BJ (cell line): ENCODE measurements around the gene LMO2. TPM values are rescaled to one million over a fixed set of nuclear protein-coding genes. Genes with fewer than 3 reads are reported as not detected.

Source experiments
- CTCF ChIA-PET: fragments of 350-600 bp; formaldehyde crosslinking; extraction: SDS; loops from one replicate; lab custom pipeline; 2021; ENCODE audit warnings: antibody characterized with exemption, inconsistent platforms; lab: Yijun Ruan, JAX
- POLR2A ChIA-PET: fragments of 300-600 bp; sonication (Branson Sonifier 250); formaldehyde crosslinking; extraction: SDS; loops from one replicate; lab custom pipeline; 2021; ENCODE audit warnings: antibody characterized with exemption; lab: Charles Lee
- DNase-seq: peaks from one replicate; pipeline ENCODE4 v3.0.0-alpha.2; 2011; ENCODE audit warnings: low read depth
- H3K27me3 ChIP-seq: 2 replicates; pipeline ENCODE4 v1.6.0; 2011; ENCODE audit warnings: low read length; ENCODE audit not compliant: control insufficient read depth, insufficient read depth
- H3K36me3 ChIP-seq: 2 replicates; pipeline ENCODE4 v1.5.1; 2011; ENCODE audit warnings: low read length; ENCODE audit not compliant: control insufficient read depth, insufficient read depth
- H3K4me3 ChIP-seq: 2 replicates; pipeline ENCODE4 v1.5.1; 2011; ENCODE audit warnings: low read depth, mild to moderate bottlenecking, control low read depth, low read length
- polyA plus RNA-seq: library from polyadenylated mRNA; depleted of rRNA; stranded (reverse); fragments of >200 nt; gene quantifications from 2 replicates; pipeline ENCODE4 v1.2.3, GENCODE V29; 2011
- TF ChIP-seq, protein P1 (sequence below): IDR thresholded peaks from 2 replicates; pipeline ENCODE4 v1.5.1; 2011; ENCODE audit warnings: low read depth, mild to moderate bottlenecking, control low read depth, inconsistent platforms, low read length, moderate library complexity; ENCODE audit not compliant: insufficient read depth

LMO2 gene
- polyA plus RNA-seq, 1 experiment: not detected

DNA sequence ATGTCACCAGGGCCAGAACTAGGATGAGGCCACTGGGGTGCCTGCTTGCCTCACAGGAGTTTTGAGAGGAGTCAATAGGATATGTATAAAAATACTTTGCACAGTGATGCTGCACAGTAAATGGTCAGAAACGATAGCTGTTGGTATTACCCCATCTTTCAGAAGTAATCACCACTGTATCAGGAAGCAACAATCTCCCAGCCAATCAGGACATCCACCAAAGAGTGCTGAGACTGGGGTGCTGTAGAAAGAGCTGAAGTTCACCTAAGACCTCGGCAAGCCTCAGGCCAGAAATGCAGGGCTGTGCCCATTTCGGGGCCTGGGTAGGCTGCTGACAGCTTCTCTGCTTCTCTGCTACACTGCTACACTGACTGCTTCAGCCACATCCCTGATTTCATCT is 17.4 kb downstream of the LMO2 start:
- H3K36me3 ChIP-seq: no peaks in the 10 kb centered on the region
- no peak for DNase-seq
- CTCF ChIA-PET: interaction anchor here (0.6 to 1.3 kb wide), 2 partner anchors 21 to 122 kb away, joined by 3 read pairs; no protein-coding TSS in a partner anchor
- peaks cover 24% of the 10 kb centered on the region for H3K27me3 ChIP-seq
- POLR2A ChIA-PET: no interaction called here
- H3K4me3 ChIP-seq: no peak overlapping the region
- TF ChIP-seq, protein P1, sequence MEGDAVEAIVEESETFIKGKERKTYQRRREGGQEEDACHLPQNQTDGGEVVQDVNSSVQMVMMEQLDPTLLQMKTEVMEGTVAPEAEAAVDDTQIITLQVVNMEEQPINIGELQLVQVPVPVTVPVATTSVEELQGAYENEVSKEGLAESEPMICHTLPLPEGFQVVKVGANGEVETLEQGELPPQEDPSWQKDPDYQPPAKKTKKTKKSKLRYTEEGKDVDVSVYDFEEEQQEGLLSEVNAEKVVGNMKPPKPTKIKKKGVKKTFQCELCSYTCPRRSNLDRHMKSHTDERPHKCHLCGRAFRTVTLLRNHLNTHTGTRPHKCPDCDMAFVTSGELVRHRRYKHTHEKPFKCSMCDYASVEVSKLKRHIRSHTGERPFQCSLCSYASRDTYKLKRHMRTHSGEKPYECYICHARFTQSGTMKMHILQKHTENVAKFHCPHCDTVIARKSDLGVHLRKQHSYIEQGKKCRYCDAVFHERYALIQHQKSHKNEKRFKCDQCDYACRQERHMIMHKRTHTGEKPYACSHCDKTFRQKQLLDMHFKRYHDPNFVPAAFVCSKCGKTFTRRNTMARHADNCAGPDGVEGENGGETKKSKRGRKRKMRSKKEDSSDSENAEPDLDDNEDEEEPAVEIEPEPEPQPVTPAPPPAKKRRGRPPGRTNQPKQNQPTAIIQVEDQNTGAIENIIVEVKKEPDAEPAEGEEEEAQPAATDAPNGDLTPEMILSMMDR: no peak

DNA sequence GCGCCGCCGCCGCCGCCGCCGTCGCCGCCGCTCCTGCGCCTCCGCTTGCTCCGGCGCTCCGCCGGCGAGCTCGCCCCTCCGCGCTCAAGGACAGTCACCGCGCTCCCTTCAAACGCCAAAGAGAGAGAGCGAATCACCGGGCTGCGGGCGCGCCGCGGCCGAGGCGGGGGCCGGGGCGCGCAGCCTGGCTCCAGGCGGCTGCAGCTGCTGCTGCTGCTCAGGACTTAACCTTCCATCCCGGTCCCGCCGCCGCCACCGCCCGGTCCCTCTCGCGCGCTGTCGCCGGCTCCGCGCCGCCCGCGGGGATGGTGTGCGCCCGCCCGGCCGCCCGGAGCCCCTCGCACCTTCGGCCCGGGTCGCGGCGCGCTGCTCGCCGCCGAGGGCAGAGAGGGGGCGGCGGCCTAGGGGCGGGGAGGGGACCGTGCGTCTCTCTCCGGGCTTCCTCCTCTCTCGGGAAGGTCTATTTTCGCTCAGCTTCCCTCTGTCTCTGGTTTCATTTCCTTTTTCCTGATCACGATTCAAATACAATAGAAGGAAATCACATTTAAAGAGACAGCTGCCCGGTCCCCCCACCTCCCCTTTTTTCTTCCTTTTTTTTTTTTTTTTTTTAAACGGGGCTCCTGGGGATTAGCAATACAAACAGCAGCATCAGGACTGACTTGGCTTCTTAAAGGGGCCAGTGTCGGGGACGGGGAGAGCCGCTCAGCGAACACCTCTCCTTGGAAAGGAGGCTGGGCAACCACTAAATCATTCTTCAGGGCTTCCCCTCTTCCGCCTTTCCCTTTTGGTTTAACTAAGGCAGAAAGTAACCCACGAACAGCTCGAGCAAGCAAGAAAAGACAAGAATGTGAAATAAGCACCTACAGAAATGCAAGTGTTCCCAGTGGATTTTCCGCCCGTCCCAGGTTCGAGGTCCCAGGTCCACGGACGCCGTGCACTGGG is 22.1 kb downstream of the LMO2 start:
- DNase-seq: no peak
- TF ChIP-seq, protein P1: no peak
- ChIA-PET POLR2A (interaction anchor here (0.7 kb wide), 1 partner anchor 46 kb away, joined by 4 read pairs; no protein-coding TSS in a partner anchor), CTCF (interaction anchor here (0.7 to 4.7 kb wide), 5 partner anchors 12 to 127 kb away, joined by 3 to 35 read pairs (median 3); no protein-coding TSS in a partner anchor)
- Histone ChIP-seq H3K27me3 (peaks cover 37% of the 10 kb centered on the region), H3K4me3 (peak overlapping the region; percentile 43), H3K36me3 (no peaks in the 10 kb centered on the region)

DNA sequence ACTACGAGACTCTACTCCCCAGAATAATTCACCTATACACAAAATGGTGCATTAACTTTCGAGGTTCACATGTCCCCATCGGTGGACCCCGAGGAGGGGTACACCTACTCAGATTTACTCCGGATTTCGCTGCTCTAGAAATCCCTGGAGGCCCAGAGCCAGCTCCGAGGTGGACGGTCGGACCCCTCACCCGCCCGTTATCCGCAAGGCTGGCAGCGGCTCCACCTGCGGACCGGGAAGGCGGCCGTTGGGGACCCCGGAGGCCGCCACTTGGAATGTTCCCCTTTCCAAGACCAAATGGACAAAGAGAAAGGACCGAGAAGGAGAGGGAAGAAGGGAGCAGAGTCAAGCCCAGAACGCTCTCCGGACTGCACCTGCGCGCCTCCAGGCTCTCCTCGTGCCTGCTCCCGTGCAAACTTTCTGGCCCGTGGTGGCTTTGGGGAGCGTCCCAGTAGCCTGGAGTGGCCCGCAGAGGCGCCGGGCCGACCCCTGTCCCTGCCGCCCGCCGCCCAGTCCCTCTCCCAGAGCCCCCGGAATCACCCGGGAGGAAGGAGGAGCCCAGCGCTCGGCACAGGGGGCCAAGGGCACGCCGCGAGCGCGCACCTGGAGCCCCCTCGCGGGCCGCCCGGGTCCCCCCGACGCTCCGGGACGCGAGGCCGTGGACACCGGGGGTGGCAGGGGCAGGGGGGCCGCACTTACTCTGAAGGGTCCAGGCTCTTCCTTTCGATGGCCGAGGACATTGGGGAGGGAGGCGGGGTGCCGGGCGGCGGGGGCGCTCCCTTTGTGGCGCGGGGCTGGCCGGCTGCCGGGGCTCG is 23.0 kb downstream of the LMO2 start:
- no peak overlapping the region for H3K4me3 ChIP-seq
- POLR2A ChIA-PET: no interaction called here
- no peak for DNase-seq

DNA sequence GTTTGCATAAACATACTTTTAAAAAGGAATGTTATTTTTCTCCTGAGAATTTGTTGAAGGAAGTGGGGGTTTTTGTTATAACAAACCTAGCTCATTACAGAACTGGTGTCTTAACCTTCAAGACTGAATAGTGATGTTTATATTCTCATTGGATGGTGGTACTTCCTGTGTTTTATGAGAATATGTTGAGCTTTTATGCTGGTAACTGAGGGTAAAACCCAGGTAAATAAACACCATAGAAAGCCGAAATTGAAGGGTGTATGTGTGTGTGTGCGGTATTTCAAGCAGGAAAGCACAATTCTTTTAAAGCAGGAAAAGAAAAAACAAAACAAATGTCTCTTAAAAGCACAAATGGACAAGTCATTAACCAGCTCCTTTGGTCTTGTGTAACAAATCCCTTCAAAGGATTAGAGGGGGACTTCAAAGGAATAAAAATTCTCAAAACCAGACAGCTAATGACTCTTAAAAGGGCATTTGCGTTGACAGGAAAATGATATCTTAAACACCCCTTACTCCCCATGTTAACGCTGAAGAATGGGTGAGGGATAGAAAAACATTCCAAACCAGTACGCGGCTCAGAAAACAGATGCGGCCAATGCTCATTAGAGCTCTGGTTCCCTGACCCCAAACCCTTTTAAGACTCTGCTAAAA is 23.8 kb downstream of the LMO2 start:
- ChIA-PET CTCF (interaction anchor here (0.8 to 4.7 kb wide), 8 partner anchors 8 to 127 kb away, joined by 3 to 35 read pairs (median 4); no protein-coding TSS in a partner anchor), POLR2A (no interaction called here)
- Histone ChIP-seq H3K27me3 (peaks cover 37% of the 10 kb centered on the region), H3K4me3 (no peak overlapping the region), H3K36me3 (no peaks in the 10 kb centered on the region)
- DNase-seq: no peak
- TF ChIP-seq, protein P1: no peak

More for the DNA sequence above, 23.0 kb downstream of the LMO2 start:
- no peaks in the 10 kb centered on the region for H3K36me3 ChIP-seq
- H3K27me3 ChIP-seq: peaks cover 35% of the 10 kb centered on the region
- TF ChIP-seq, protein P1: no peak
- CTCF ChIA-PET: interaction anchor here (0.8 to 4.7 kb wide), 7 partner anchors 9 to 127 kb away, joined by 3 to 35 read pairs (median 3); no protein-coding TSS in a partner anchor
